HL-60 (cell line): ENCODE results near the gene DHRSX.

Source experiments
- POLR2AphosphoS5 ChIP-seq: IDR thresholded peaks from 2 replicates; pipeline ENCODE4 v1.6.1; 2012; ENCODE audit warnings: low read depth
- TF ChIP-seq, protein P1 (sequence below): IDR thresholded peaks from one replicate; pipeline ENCODE4 v1.5.1; 2011; ENCODE audit warnings: low read length, control low read depth, inconsistent platforms; ENCODE audit not compliant: insufficient read depth
- TF ChIP-seq, protein P2 (sequence below): IDR thresholded peaks from 2 replicates; pipeline ENCODE4 v1.6.1; 2012; ENCODE audit warnings: low read depth; ENCODE audit not compliant: insufficient replicate concordance

DNA sequence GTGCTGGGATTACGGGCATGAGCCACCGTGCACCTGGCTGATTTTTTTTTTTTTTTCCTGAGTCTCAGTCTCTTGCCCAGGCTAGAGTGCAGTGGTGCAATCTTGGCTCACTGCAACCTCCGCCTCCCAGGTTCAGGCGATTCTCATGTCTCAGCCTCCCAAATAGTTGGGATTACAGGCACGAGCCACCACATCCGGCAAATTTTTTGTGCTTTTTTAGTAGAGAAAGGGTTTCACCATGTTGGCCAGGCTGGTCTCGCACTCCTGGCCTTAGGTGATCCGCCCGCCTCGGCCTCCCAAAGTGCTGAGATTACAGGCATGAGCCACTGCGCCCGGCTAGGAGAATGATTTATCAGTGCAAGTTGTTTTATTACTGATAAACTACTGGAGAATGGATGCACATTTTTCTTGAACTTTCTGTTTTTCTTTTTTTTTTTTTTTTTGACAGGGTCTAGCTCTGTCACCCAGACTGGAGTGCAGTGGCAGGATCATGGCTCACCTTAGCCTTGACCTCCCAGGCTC, 39.7 kb upstream of the DHRSX start:
- TF ChIP-seq, protein P1, sequence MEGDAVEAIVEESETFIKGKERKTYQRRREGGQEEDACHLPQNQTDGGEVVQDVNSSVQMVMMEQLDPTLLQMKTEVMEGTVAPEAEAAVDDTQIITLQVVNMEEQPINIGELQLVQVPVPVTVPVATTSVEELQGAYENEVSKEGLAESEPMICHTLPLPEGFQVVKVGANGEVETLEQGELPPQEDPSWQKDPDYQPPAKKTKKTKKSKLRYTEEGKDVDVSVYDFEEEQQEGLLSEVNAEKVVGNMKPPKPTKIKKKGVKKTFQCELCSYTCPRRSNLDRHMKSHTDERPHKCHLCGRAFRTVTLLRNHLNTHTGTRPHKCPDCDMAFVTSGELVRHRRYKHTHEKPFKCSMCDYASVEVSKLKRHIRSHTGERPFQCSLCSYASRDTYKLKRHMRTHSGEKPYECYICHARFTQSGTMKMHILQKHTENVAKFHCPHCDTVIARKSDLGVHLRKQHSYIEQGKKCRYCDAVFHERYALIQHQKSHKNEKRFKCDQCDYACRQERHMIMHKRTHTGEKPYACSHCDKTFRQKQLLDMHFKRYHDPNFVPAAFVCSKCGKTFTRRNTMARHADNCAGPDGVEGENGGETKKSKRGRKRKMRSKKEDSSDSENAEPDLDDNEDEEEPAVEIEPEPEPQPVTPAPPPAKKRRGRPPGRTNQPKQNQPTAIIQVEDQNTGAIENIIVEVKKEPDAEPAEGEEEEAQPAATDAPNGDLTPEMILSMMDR: no peak
- TF ChIP-seq, protein P2, sequence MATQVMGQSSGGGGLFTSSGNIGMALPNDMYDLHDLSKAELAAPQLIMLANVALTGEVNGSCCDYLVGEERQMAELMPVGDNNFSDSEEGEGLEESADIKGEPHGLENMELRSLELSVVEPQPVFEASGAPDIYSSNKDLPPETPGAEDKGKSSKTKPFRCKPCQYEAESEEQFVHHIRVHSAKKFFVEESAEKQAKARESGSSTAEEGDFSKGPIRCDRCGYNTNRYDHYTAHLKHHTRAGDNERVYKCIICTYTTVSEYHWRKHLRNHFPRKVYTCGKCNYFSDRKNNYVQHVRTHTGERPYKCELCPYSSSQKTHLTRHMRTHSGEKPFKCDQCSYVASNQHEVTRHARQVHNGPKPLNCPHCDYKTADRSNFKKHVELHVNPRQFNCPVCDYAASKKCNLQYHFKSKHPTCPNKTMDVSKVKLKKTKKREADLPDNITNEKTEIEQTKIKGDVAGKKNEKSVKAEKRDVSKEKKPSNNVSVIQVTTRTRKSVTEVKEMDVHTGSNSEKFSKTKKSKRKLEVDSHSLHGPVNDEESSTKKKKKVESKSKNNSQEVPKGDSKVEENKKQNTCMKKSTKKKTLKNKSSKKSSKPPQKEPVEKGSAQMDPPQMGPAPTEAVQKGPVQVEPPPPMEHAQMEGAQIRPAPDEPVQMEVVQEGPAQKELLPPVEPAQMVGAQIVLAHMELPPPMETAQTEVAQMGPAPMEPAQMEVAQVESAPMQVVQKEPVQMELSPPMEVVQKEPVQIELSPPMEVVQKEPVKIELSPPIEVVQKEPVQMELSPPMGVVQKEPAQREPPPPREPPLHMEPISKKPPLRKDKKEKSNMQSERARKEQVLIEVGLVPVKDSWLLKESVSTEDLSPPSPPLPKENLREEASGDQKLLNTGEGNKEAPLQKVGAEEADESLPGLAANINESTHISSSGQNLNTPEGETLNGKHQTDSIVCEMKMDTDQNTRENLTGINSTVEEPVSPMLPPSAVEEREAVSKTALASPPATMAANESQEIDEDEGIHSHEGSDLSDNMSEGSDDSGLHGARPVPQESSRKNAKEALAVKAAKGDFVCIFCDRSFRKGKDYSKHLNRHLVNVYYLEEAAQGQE: no peak
- TF ChIP-seq POLR2AphosphoS5: no peak
